Tibial nerve (tissue), 4 donors: ENCODE results near the gene ROBO1. TPM values are rescaled to one million over a fixed set of nuclear protein-coding genes. Genes with fewer than 3 reads are reported as not detected.

Source experiments
- DNase-seq, 2 donors: peaks; one replicate each; pipeline ENCODE4 v3.0.0-alpha.2; 2019; ENCODE audit warnings: low spot score in 2 of 2
- H3K27ac ChIP-seq, 4 donors: fragments of 200-600 bp; sonication (generic) in 3 of 4; one replicate each; pipeline ENCODE4 v1.5.1; 2017 to 2019; ENCODE audit warnings: mild to moderate bottlenecking in 1 of 4
- H3K27me3 ChIP-seq, 2 donors: fragments of 200-600 bp; sonication (generic) in 1 of 2; one replicate each; pipeline versions ENCODE4 v1.5.1 to v1.6.0; 2017 to 2019
- H3K36me3 ChIP-seq, 3 donors: fragments of 200-600 bp; sonication (generic); one replicate each; pipeline ENCODE4 v1.5.1; 2018 to 2019
- H3K4me1 ChIP-seq, 4 donors: fragments of 200-600 bp; sonication (generic) in 3 of 4; one replicate each; pipeline ENCODE4 v1.5.1; 2017 to 2019
- H3K4me3 ChIP-seq, 4 donors: fragments of 200-600 bp; sonication (generic) in 3 of 4; one replicate each; pipeline ENCODE4 v1.5.1; 2017 to 2019; ENCODE audit warnings: mild to moderate bottlenecking in 1 of 4, moderate library complexity in 1 of 4
- H3K9me3 ChIP-seq, 4 donors: fragments of 200-600 bp; sonication (generic) in 3 of 4; one replicate each; pipeline ENCODE4 v1.5.1; 2017 to 2019
- CTCF ChIP-seq, 5 experiments: fragments of 200-600 bp in 3 of 5; fragments of 450-650 bp in 2 of 5; sonication (generic) in 3 of 5; IDR thresholded peaks; one replicate each; pipeline ENCODE4 v1.5.1; 2016 to 2019; ENCODE audit warnings: antibody characterized with exemption in 5 of 5, mild to moderate bottlenecking in 3 of 5, moderate library complexity in 2 of 5
- EP300 ChIP-seq, 2 donors: sonication (generic); formaldehyde crosslinking; IDR thresholded peaks; one replicate each; pipeline ENCODE4 v1.6.1; 2017; ENCODE audit warnings: antibody characterized with exemption in 2 of 2, mild to moderate bottlenecking in 1 of 2
- POLR2A ChIP-seq, 2 donors: fragments of 450-650 bp; IDR thresholded peaks; one replicate each; pipeline ENCODE4 v1.6.1; 2017; ENCODE audit warnings: antibody characterized with exemption in 2 of 2, mild to moderate bottlenecking in 2 of 2, moderate library complexity in 2 of 2
- WGBS, 2 donors: methylation state at CpG; one replicate each; pipeline ENCODE4 v1.1.5; 2018; 5-methylcytosine and 5-hydroxymethylcytosine counted together
- total RNA-seq, 4 donors: library from RNA; depleted of rRNA; stranded (reverse); fragments of >200 nt; gene quantifications; one replicate each; pipeline ENCODE4 v1.1.0, GENCODE V29; 2016

ROBO1 gene
- total RNA-seq, 4 donors from 2014 or later, result 12.6 to 27.8 (median 23.1) TPM

GRCh38 chr3:78610462-78611125 is 1157.2 kb downstream of the ROBO1 start:
- Histone ChIP-seq H3K36me3 (peaks cover 0 to 13% (median 0%) of the 10 kb centered on the region in 3 donors), H3K27ac (no peak overlapping the region), H3K4me1 (no peaks in the 10 kb centered on the region), H3K9me3 (no peaks in the 10 kb centered on the region), H3K4me3 (no peak overlapping the region), H3K27me3 (no peaks in the 10 kb centered on the region)
- no peak for DNase-seq
- TF ChIP-seq CTCF (IDR thresholded peaks at IDR 0.05) (no peak), EP300 (IDR thresholded peaks at IDR 0.05) (no peak), POLR2A (IDR thresholded peaks at IDR 0.05) (no peak)
- 69 to 76% methylated on average over 3 of the region's 3 CpGs for WGBS, 2 donors

GRCh38 chr3:78606756-78607155 is 1161.0 kb downstream of the ROBO1 start:
- Histone ChIP-seq H3K27ac (no peak overlapping the region), H3K4me3 (no peak overlapping the region), H3K27me3 (no peaks in the 10 kb centered on the region), H3K4me1 (no peaks in the 10 kb centered on the region), H3K9me3 (no peaks in the 10 kb centered on the region), H3K36me3 (peaks cover 0 to 22% (median 0%) of the 10 kb centered on the region in 3 donors)
- DNase-seq, result no peak
- WGBS, 2 donors, result 94 to 96% methylated on average over 7 of the region's 7 CpGs
- TF ChIP-seq POLR2A (IDR thresholded peaks at IDR 0.05) (no peak), CTCF (IDR thresholded peaks at IDR 0.05) (no peak), EP300 (IDR thresholded peaks at IDR 0.05) (no peak)

- H3K27ac ChIP-seq, result no peak overlapping the region
- 86 to 90% methylated on average over 2 of the region's 2 CpGs for WGBS, 2 donors
Measured at GRCh38 chr3:78605178-78605577, 1162.6 kb downstream of the ROBO1 start.

GRCh38 chr3:78604341-78604740 is 1163.5 kb downstream of the ROBO1 start:
- Histone ChIP-seq H3K27me3 (no peaks in the 10 kb centered on the region), H3K4me1 (no peaks in the 10 kb centered on the region), H3K9me3 (no peaks in the 10 kb centered on the region), H3K27ac (no peak overlapping the region), H3K4me3 (no peak overlapping the region), H3K36me3 (peaks cover 0 to 22% (median 0%) of the 10 kb centered on the region in 3 donors)
- WGBS, 2 donors, result 71 to 74% methylated on average over 3 of the region's 3 CpGs
- DNase-seq, result no peak
- TF ChIP-seq CTCF (IDR thresholded peaks at IDR 0.05) (no peak), POLR2A (IDR thresholded peaks at IDR 0.05) (no peak), EP300 (IDR thresholded peaks at IDR 0.05) (no peak)

More at GRCh38 chr3:78605178-78605577, 1162.6 kb downstream of the ROBO1 start:
- Histone ChIP-seq H3K27me3 (no peaks in the 10 kb centered on the region), H3K36me3 (peaks cover 0 to 22% (median 0%) of the 10 kb centered on the region in 3 donors), H3K4me1 (no peaks in the 10 kb centered on the region), H3K4me3 (no peak overlapping the region), H3K9me3 (no peaks in the 10 kb centered on the region)
- TF ChIP-seq CTCF (IDR thresholded peaks at IDR 0.05) (no peak), EP300 (IDR thresholded peaks at IDR 0.05) (no peak), POLR2A (IDR thresholded peaks at IDR 0.05) (no peak)
- DNase-seq, result no peak

- Histone ChIP-seq H3K36me3 (peaks cover 0 to 22% (median 0%) of the 10 kb centered on the region in 3 donors), H3K4me1 (no peaks in the 10 kb centered on the region), H3K27ac (no peak overlapping the region), H3K9me3 (no peaks in the 10 kb centered on the region), H3K27me3 (no peaks in the 10 kb centered on the region), H3K4me3 (no peak overlapping the region)
- WGBS, 2 donors, result 90 to 91% methylated on average over 2 of the region's 2 CpGs
- DNase-seq, result no peak
- TF ChIP-seq EP300 (IDR thresholded peaks at IDR 0.05) (no peak), CTCF (IDR thresholded peaks at IDR 0.05) (no peak), POLR2A (IDR thresholded peaks at IDR 0.05) (no peak)
Measured at GRCh38 chr3:78601249-78601648, 1166.5 kb downstream of the ROBO1 start.
